Epithelial cell of proximal tubule (primary cell): ENCODE results near the gene MOCS1. TPM values are rescaled to one million over a fixed set of nuclear protein-coding genes. Genes with fewer than 3 reads are reported as not detected.

Experiments used
- DNase-seq: peaks from one replicate; pipeline ENCODE4 v3.0.0-alpha.2; 2011; ENCODE audit warnings: low read depth
- H3K4me3 ChIP-seq: 2 replicates; pipeline ENCODE4 v1.5.1; 2011; ENCODE audit warnings: low read depth, mild to moderate bottlenecking, low read length
- total RNA-seq: library from RNA; depleted of rRNA; stranded (reverse); fragments of >200 nt; gene quantifications from 2 replicates; pipeline ENCODE4 v1.2.3, GENCODE V29; 2015
- TF ChIP-seq, protein P1 (sequence below): conservative IDR thresholded peaks from 2 replicates; pipeline ENCODE4 v1.5.1; 2012; ENCODE audit warnings: low read depth, mild to moderate bottlenecking, low read length

Gene MOCS1
- total RNA-seq, 1 donor from 2014 or later = 6.5 TPM

DNA sequence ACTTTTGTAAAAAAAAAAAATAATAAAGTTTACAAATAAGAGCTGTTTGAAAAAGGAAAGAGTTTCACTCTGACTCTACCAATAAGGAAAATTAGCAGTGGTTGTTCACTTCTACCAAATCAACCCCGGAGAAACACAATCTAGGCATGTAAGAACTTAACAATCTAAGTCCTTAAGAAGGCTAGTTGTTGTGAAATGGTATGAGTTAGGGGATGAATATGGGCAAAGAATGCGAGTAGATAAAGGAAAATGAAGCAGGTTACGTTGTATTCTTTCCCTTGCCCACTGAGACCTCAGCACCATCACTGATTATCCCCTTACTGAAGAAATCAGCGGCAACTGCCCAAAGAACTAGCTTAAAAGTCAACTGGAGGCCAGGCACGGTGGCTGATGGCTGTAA is 15.4 kb downstream of the MOCS1 start:
- TF ChIP-seq, protein P1, sequence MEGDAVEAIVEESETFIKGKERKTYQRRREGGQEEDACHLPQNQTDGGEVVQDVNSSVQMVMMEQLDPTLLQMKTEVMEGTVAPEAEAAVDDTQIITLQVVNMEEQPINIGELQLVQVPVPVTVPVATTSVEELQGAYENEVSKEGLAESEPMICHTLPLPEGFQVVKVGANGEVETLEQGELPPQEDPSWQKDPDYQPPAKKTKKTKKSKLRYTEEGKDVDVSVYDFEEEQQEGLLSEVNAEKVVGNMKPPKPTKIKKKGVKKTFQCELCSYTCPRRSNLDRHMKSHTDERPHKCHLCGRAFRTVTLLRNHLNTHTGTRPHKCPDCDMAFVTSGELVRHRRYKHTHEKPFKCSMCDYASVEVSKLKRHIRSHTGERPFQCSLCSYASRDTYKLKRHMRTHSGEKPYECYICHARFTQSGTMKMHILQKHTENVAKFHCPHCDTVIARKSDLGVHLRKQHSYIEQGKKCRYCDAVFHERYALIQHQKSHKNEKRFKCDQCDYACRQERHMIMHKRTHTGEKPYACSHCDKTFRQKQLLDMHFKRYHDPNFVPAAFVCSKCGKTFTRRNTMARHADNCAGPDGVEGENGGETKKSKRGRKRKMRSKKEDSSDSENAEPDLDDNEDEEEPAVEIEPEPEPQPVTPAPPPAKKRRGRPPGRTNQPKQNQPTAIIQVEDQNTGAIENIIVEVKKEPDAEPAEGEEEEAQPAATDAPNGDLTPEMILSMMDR = no peak
- DNase-seq = no peak
- H3K4me3 ChIP-seq = no peak overlapping the region

DNA sequence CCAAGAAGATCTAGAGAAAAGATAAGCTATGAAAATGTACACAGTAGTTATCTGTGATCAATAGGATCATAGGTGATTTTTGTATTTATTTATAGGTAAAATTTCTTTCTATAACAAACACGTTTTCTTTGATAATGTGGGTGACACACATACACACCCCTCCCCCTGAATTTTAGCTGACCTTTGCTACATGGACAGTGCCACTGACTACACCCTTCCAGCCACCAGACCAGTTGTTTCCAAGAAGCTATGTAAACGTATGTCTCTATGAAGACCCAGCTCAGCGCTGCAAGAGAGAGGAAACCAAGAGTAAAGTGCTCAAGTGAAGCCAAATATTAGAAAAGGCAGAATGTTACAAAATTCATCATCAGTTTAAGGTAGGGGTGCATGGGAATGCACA is 16.3 kb downstream of the MOCS1 start:
- TF ChIP-seq, protein P1 = no peak
- DNase-seq = no peak
- no peak overlapping the region for H3K4me3 ChIP-seq

DNA sequence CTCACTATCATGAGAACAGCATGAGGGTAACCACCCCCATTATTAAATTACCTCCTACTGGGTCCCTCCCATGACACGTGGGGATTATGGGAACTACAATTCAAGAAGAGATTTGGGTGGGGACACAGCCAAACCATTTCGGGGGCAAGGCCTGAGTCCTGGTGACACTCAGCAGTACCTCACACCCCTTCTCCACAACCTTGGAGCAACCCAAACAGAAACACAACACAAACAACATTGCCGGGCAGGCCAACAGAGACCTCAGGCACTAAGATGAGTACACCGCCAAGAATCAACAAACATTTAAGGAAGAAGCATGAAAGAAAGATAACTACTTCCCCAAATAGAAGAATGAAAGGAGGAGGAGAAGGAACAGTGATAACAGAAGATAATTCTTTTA is 16.9 kb downstream of the MOCS1 start:
- TF ChIP-seq, protein P1 = no peak
- DNase-seq = no peak

DNA sequence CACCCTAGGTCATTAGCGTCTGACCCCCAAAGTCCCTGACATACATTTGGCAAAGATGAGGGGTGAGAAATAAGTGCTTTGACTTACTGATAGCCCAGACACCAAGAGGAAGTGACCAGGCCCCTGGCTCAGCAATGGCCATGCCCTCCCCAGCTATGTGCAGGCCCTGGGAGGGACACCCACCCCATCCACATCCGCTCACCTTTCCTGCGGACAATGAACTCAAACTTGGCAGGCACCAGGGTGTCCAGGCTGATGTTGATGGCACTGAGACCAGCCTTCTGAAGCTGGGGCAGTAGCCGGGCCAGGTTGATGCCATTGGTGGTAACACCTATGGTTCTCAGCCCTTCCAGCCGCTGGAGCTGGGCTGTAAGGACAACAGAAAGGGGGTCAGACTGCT is 18.4 kb downstream of the MOCS1 start:
- TF ChIP-seq, protein P1 = no peak
- no peak overlapping the region for H3K4me3 ChIP-seq
- no peak for DNase-seq

More for the DNA sequence above, 16.9 kb downstream of the MOCS1 start:
- no peak overlapping the region for H3K4me3 ChIP-seq

DNA sequence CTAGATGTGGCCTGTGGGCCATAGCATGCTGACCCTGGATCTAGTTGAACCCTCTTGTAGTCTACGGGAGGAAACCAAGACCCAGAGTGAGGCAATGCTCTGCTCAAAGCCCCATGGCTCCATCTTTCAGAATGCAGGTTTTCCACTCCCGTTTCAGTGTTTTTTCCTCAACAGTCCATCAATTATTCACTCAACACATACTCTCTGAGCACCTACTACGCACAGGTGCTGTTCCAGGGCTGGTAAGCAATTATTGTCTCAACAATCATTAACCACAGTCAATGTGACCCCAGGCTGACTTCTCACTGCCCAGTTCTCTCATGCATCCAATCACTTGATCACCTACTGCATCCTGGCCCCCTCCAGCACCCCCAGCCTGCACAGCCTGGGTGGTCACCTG is 20.0 kb downstream of the MOCS1 start:
- DNase-seq = no peak
- TF ChIP-seq, protein P1 = no peak
- H3K4me3 ChIP-seq = no peak overlapping the region

DNA sequence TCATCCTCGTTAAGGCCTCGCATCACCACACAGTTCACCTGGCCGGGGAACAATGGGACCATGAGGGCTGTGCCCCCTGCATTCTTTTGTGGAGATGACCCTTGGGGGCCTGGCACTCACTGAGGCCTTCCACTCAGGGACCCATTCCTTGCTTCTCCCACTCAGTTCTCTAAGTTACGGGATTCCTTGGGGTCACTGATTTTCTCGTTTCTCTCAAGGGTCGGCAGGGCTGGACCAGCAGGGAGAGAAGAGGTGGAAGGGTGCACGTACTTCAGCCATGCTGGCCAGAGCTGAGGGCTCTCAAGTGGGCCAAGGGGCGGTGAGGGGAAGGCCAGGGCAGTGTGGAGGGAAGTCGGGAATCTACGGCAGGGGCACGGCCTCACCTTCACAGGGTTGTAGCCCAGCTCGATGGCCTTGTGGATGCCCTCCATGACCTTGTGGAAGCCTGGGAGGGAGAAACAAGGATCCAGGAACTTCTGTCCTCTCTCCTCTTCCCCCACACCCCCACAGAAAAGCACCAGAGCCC is 20.8 kb downstream of the MOCS1 start:
- H3K4me3 ChIP-seq = no peak overlapping the region
- no peak for DNase-seq
- TF ChIP-seq, protein P1 = no peak

DNA sequence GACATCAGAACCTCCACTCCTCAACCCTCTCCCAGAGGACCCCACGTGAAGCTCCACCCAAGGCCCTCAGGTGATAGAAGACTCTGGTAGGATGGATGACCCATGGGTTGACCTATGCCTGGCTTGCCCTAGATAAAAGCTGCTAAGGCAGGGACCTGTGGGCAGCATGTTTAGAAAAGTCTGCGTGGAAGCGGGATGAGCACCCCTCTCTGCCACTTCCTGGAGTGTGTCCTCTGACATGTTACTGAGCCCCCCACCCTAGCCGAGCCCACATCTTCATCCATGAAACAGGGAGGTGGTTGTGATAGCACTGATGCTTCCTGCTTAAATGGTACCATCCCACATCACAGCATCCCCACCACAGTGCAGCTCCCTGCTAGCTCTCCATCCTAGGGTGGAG is 21.8 kb downstream of the MOCS1 start:
- TF ChIP-seq, protein P1 = no peak
- no peak for DNase-seq
- no peak overlapping the region for H3K4me3 ChIP-seq
